Neural progenitor cell (in vitro differentiated cells): Measurements from ENCODE around the gene C22orf42.

Experiments
- CTCF ChIP-seq: fragments of 200-600 bp; sonication (generic); IDR thresholded peaks from 2 replicates; pipeline ENCODE4 v1.5.1; 2017; ENCODE audit warnings: antibody characterized with exemption, mild to moderate bottlenecking
- EZH2 ChIP-seq: fragments of 200-600 bp; sonication (generic); IDR thresholded peaks from 2 replicates; pipeline ENCODE4 v1.6.1; 2017; ENCODE audit warnings: antibody characterized with exemption, mild to moderate bottlenecking, moderate library complexity

DNA sequence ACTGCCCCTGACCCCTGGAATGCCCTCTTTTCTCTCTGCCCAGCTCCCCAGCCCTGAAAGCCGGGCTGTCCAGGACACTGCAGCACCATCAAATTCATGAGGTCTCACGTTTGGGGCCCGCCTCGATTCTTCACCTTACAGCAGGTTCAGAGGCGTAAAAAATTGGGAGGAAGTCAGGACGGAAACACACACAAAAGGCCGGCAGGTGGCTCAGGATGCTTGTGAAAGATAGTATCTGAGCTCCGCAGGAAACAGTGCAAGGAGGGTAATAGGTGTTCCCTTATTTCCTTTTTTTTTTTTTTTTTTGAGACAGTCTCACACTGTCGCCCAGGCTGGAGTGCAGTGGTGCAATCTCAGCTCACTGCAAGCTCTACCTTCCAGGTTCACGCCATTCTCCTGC lies 41.6 kb upstream of the C22orf42 start:
- TF ChIP-seq EZH2 (no peak), CTCF (no peak)
